Cerebellar nuclear complex (tissue), 1 donor: ENCODE results near the gene PRDM1.

Experiments
- DNase-seq, 2 experiments: peaks; one replicate each; lab custom pipeline; 2025; lab: John Stamatoyannopoulos, UW

PRDM1 gene

GRCh38 chr6:106097411-106098231 is 11.5 kb downstream of the PRDM1 start:
- DNase-seq = no peak

GRCh38 chr6:106098383-106099234 is 12.5 kb downstream of the PRDM1 start:
- no peak for DNase-seq

DNA sequence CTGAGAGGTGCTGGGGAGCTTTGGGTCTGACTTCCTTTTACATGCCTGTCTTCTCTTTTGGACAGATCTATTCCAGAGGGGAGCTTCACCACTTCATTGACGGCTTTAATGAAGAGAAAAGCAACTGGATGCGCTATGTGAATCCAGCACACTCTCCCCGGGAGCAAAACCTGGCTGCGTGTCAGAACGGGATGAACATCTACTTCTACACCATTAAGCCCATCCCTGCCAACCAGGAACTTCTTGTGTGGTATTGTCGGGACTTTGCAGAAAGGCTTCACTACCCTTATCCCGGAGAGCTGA is 13.1 kb downstream of the PRDM1 start:
- DNase-seq = no peak

GRCh38 chr6:106100755-106101154 is 14.6 kb downstream of the PRDM1 start:
- no peak for DNase-seq

DNA sequence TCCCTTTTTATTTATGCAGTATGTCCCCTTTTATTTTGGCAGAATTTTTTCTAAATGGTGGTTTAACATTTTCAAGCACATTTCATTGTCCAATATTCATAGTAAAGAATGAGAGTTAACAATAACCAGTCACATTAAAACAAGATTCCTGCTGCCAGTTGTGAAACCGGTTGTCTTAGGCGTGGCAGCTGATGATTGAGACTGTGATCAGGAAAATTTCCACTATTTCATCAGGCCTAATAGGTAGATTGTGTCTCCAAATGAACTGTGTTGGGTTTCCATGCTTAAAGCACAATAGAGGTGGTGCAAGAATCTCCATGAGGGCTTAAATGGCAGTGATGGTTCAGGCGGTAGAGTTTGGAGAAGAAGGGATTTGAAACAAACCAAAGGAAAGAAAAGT is 15.3 kb downstream of the PRDM1 start:
- no peak for DNase-seq

- no peak for DNase-seq
Measured at GRCh38 chr6:106102034-106102433, 15.9 kb downstream of the PRDM1 start.

- DNase-seq = no peak
Measured at GRCh38 chr6:106102967-106103727, 17.0 kb downstream of the PRDM1 start.

- DNase-seq = no peak
Measured at GRCh38 chr6:106103728-106104109, 17.6 kb downstream of the PRDM1 start.

DNA sequence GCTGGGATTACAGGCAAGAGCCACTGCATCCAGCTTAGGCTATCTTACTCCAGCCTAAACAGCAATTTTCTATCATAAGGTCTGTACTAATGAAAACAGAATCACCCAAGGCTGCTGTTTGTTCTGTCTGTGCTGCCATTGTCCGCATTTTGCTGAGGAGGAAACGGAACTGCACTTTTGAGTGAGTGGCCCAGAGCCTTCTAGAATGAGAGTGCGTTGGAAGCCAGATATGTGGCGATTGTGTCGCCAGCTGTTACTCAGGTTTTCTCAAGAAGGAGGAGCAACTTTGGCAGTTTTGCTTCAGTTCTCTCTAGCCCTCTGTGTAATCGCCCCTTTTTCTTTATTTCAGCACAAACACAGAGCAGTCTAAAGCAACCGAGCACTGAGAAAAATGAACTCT is 18.3 kb downstream of the PRDM1 start:
- no peak for DNase-seq

DNA sequence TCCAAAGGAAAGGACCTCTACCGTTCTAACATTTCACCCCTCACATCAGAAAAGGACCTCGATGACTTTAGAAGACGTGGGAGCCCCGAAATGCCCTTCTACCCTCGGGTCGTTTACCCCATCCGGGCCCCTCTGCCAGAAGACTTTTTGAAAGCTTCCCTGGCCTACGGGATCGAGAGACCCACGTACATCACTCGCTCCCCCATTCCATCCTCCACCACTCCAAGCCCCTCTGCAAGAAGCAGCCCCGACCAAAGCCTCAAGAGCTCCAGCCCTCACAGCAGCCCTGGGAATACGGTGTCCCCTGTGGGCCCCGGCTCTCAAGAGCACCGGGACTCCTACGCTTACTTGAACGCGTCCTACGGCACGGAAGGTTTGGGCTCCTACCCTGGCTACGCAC is 18.8 kb downstream of the PRDM1 start:
- no peak for DNase-seq

DNA sequence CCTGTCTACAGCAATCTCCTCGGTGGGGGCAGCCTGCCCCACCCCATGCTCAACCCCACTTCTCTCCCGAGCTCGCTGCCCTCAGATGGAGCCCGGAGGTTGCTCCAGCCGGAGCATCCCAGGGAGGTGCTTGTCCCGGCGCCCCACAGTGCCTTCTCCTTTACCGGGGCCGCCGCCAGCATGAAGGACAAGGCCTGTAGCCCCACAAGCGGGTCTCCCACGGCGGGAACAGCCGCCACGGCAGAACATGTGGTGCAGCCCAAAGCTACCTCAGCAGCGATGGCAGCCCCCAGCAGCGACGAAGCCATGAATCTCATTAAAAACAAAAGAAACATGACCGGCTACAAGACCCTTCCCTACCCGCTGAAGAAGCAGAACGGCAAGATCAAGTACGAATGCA is 19.4 kb downstream of the PRDM1 start:
- no peak for DNase-seq

GRCh38 chr6:106106276-106107042 is 20.3 kb downstream of the PRDM1 start:
- no peak for DNase-seq

DNA sequence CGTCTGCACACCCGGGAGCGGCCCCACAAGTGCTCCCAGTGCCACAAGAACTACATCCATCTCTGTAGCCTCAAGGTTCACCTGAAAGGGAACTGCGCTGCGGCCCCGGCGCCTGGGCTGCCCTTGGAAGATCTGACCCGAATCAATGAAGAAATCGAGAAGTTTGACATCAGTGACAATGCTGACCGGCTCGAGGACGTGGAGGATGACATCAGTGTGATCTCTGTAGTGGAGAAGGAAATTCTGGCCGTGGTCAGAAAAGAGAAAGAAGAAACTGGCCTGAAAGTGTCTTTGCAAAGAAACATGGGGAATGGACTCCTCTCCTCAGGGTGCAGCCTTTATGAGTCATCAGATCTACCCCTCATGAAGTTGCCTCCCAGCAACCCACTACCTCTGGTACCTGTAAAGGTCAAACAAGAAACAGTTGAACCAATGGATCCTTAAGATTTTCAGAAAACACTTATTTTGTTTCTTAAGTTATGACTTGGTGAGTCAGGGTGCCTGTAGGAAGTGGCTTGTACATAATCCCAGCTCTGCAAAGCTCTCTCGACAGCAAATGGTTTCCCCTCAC is 21.0 kb downstream of the PRDM1 start:
- DNase-seq = no peak

- DNase-seq = no peak
Measured at GRCh38 chr6:106108129-106108528, 22.0 kb downstream of the PRDM1 start.

DNA sequence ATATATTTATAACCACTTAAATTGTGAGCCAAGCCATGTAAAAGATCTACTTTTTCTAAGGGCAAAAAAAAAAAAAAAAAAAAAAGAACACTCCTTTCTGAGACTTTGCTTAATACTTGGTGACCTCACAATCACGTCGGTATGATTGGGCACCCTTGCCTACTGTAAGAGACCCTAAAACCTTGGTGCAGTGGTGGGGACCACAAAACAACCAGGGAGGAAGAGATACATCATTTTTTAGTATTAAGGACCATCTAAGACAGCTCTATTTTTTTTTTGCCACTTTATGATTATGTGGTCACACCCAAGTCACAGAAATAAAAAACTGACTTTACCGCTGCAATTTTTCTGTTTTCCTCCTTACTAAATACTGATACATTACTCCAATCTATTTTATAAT is 22.9 kb downstream of the PRDM1 start:
- no peak for DNase-seq

DNA sequence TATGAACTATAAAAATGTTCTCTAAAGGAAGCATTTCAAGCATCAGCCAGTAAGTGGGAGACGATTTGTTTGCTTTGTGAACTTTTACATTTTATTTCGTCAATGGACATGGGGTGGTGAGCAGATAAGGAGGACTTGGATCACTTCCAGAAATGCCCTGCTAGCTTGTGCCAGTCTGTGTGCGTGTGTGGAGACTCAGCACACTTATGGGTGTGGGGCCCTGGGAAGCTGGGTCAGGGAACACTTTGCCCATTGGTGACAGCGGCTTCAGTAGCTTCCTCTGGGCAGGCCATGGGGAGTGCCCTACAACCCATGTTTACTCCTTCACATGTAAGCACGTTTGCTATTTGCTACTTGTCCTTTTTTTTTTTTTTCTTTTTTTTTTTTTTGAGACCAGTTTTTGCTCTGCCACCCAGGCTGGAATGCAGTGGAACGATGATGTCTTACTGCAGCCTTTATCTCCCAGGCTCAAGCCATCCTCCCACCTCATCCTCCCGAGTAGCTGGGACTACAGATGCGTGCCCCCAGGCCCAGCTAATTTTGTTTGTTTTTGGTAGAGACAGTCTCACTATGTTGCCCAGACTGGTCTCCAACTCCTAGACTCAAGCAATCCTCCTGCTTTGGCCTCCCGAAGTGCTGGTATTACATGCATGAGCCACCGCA is 24.2 kb downstream of the PRDM1 start:
- DNase-seq = no peak

DNA sequence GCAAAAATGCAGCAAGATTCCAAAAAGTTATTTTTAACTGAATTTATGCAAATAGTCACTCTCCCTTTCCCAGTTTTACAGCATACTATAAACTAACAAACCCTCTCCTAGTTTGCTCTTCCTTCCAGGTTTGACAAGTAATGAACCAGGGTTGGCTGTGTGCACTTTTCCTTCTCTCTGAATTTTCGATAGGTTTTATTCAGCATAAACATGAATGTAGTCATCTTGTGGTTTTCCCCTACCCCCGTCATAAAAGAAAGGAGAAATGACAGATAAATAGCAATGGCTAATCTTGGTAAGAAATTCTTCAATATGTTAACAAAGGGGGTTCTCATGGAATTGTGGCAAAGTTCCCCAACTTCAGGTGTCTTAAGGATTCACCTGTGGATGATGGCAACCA is 26.3 kb downstream of the PRDM1 start:
- DNase-seq = no peak

GRCh38 chr6:106113256-106113959 is 27.3 kb downstream of the PRDM1 start:
- DNase-seq = no peak

DNA sequence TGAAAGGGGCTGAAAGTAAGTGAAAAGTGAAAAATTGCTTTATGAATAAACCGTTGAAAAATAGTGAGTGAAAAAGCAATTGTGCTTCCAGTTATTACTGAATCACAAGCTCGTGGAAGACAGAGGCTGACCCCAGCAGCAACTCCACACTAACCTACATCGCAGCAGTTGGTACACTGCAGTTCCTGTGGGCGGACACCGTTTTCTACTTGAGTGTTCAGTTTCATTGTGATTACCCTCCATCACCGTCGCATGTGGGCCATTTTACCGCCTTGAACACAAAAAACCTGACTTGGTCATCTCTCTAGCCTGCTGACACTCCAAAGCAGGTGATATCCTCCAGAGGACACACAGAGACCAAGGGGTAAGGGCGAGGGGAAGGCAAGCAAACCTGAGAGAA is 28.4 kb downstream of the PRDM1 start:
- no peak for DNase-seq

DNA sequence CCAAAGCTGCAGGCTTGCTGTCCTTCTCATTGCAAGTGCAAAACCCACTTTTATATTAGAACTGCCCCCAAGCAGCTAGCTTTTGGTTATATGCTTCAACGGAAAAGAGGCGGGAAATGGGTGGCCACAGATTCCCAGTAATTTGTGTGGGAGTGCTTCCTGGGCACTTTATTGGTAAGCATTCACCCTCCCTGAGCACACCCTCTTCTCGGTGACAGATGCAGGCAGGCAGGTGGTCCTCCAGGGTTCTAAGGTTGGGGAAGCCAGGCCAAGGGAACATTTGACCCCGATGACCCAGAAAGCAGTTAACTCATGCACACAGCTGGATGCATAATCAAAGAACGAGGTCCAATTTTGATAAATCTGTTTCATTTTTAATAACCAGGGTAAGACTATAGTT is 29.1 kb downstream of the PRDM1 start:
- DNase-seq = no peak
